ENCODE results near the gene NTM. TPM values are rescaled to one million over a fixed set of nuclear protein-coding genes. Genes with fewer than 3 reads are reported as not detected.

The NTM gene
- total and polyA plus RNA-seq, 10 donors = 0.13 to 1.6 (median 0.67) TPM

DNA sequence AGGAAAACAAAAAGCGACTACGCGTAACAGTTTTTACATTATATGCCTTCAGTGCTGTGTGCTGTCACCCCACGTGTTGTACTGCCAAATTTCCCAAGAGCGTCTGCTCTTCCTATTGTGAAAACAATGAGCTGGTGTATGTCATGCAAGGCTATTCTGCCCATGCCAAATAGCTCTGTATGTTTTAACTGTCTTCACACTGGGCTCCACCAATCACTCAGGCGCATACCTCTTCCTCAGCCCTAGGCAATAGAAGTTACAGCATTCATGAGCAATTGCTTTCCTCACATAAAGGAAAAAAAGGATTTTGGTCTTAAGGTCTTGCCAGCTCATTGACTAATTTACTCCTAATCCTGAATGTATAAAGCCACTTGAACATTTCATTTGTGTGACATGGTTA is 606.8 kb downstream of the NTM start:
- Histone ChIP-seq H3K27ac (no peak overlapping the region), H3K36me3 (no peaks in the 10 kb centered on the region), H3K9me3 (no peaks in the 10 kb centered on the region), H3K27me3 (replicated peaks in 1 of 7) (peaks cover 0 to 8% (median 0%) of the 10 kb centered on the region in 7 donors), H3K4me3 (no peak overlapping the region), H3K4me1 (no peaks in the 10 kb centered on the region)
- no peak for DNase-seq
- intact Hi-C loops (cut with DNase I; ENCODE audit: low total_unique reads) = no loop called here
- WGBS, 5 donors = 82 to 87% (median 85%) methylated on average over 6 of the region's 6 CpGs
- TF ChIP-seq, protein P1, sequence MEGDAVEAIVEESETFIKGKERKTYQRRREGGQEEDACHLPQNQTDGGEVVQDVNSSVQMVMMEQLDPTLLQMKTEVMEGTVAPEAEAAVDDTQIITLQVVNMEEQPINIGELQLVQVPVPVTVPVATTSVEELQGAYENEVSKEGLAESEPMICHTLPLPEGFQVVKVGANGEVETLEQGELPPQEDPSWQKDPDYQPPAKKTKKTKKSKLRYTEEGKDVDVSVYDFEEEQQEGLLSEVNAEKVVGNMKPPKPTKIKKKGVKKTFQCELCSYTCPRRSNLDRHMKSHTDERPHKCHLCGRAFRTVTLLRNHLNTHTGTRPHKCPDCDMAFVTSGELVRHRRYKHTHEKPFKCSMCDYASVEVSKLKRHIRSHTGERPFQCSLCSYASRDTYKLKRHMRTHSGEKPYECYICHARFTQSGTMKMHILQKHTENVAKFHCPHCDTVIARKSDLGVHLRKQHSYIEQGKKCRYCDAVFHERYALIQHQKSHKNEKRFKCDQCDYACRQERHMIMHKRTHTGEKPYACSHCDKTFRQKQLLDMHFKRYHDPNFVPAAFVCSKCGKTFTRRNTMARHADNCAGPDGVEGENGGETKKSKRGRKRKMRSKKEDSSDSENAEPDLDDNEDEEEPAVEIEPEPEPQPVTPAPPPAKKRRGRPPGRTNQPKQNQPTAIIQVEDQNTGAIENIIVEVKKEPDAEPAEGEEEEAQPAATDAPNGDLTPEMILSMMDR (IDR thresholded peaks at IDR 0.05 in 8 of 11, conservative IDR thresholded peaks at IDR 0.05 in 3 of 11) = no peak
- no peak for TF ChIP-seq POLR2AphosphoS5 (IDR thresholded peaks at IDR 0.05)
- TF ChIP-seq POLR2A (IDR thresholded peaks at IDR 0.05) = no peak

DNA sequence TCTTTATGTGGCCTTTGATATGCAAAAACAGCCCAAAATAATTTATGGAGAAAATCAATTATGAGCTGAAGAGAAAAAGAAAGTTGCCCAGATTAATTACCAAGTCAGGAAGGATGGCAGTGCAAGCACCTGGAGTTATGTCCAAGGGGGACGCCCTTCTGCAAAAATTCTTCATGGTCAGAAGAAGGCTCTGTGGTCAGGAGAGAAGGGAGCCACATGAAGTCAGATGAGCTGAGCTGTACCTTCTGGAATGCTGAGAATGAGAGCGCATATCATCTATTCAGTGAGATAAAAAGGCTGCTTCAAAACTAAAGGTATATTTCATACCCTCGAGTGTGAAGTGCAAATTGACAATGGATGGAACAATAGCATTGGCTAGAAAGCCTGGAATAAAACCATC is 607.4 kb downstream of the NTM start:
- intact Hi-C loops (cut with DNase I; ENCODE audit: low total_unique reads) = no loop called here
- Histone ChIP-seq H3K4me1 (no peaks in the 10 kb centered on the region), H3K9me3 (no peaks in the 10 kb centered on the region), H3K4me3 (no peak overlapping the region), H3K27ac (no peak overlapping the region), H3K36me3 (no peaks in the 10 kb centered on the region), H3K27me3 (replicated peaks in 1 of 7) (peaks cover 0 to 8% (median 0%) of the 10 kb centered on the region in 7 donors)
- 81 to 86% (median 82%) methylated on average over 3 of the region's 3 CpGs for WGBS, 5 donors
- TF ChIP-seq POLR2AphosphoS5 (IDR thresholded peaks at IDR 0.05) (no peak), POLR2A (IDR thresholded peaks at IDR 0.05) (no peak)
- TF ChIP-seq, protein P1 (IDR thresholded peaks at IDR 0.05 in 8 of 11, conservative IDR thresholded peaks at IDR 0.05 in 3 of 11) = no peak
- no peak for DNase-seq

DNA sequence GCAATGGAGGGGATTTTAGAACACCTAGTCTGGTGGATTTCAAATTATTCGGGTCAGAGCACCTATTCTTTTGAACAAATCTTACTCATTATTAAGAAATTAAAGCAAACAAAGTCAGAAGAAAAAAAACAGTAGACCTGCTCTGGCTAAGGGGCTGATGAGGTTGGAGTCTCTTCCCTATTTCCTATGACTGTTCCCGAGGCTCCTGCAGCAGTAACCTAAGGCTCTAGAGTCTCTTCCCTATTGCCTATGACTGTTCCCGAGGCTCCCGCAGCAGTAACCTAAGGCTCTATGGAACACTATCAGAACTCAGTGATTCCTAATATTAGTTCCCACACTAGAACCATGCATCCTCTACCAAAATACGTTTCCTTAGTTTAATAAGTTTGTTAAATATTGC is 607.9 kb downstream of the NTM start:
- Histone ChIP-seq H3K9me3 (peaks cover 0 to 4% (median under 1%) of the 10 kb centered on the region in 8 donors), H3K27ac (no peak overlapping the region), H3K36me3 (no peaks in the 10 kb centered on the region), H3K4me3 (no peak overlapping the region), H3K27me3 (replicated peaks in 1 of 7) (peaks cover 0 to 8% (median 0%) of the 10 kb centered on the region in 7 donors), H3K4me1 (no peaks in the 10 kb centered on the region)
- intact Hi-C loops (cut with DNase I; ENCODE audit: low total_unique reads) = no loop called here
- DNase-seq = no peak
- TF ChIP-seq, protein P1 (IDR thresholded peaks at IDR 0.05 in 8 of 11, conservative IDR thresholded peaks at IDR 0.05 in 3 of 11) = no peak
- TF ChIP-seq POLR2A (IDR thresholded peaks at IDR 0.05) (no peak), POLR2AphosphoS5 (IDR thresholded peaks at IDR 0.05) (no peak)
- 65 to 74% (median 70%) methylated on average over 5 of the region's 5 CpGs for WGBS, 5 donors

DNA sequence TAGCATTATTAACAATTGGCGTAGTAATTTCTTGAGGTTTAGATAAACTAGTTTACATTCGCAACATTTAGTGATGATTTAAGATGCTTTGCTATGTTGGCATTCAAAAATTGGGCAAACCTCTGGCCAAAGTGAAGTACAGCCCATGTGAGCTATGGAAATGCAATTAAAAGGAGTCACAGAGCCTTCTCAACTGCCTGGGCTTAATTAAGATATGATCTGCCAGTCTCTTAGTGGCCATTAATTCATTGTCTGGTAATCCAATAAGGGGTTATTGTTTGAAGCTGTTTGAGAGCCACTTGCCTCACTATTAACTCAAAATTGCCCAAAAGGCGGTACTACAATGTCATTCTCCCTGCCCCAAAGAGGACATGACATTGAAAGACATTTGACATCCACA is 608.9 kb downstream of the NTM start:
- Histone ChIP-seq H3K4me1 (no peaks in the 10 kb centered on the region), H3K36me3 (no peaks in the 10 kb centered on the region), H3K27ac (no peak overlapping the region), H3K9me3 (peaks cover 0 to 11% (median 6%) of the 10 kb centered on the region in 8 donors), H3K4me3 (no peak overlapping the region), H3K27me3 (replicated peaks in 1 of 7) (peaks cover 0 to 8% (median 0%) of the 10 kb centered on the region in 7 donors)
- intact Hi-C loops (cut with DNase I; ENCODE audit: low total_unique reads) = no loop called here
- 83 to 94% (median 88%) methylated on average over 3 of the region's 3 CpGs for WGBS, 5 donors
- TF ChIP-seq, protein P1 (IDR thresholded peaks at IDR 0.05 in 8 of 11, conservative IDR thresholded peaks at IDR 0.05 in 3 of 11) = no peak
- no peak for TF ChIP-seq POLR2AphosphoS5 (IDR thresholded peaks at IDR 0.05)
- DNase-seq = no peak

Data from spleen (tissue), 11 donors.